IMR-90 (cell line): ENCODE data around the gene PPP1CB. TPM values are rescaled to one million over a fixed set of nuclear protein-coding genes. Genes with fewer than 3 reads are reported as not detected.
A peak's percentile ranks its signal among the peaks of the same experiment; 100 is the strongest.

Source experiments
- ATAC-seq: fragments of 200-7000 bp; cut with Tn5 transposase; 2 replicates; pipeline ENCODE4 v1.9.1; 2020; ENCODE audit warnings: low read depth, mild to moderate bottlenecking, moderate library complexity
- BruUV-seq: library from RNA; stranded (reverse); fragments of 400-500 nt; replicated peaks from 2 replicates; lab custom pipeline; 2021; lab: Mats Ljungman, UMichigan
- CTCF ChIA-PET: fragments of 300-600 bp; formaldehyde crosslinking; extraction: SDS; loops from one replicate; lab custom pipeline; 2021; ENCODE audit warnings: antibody characterized with exemption; lab: Yijun Ruan, JAX
- POLR2A ChIA-PET: fragments of 300-600 bp; sonication (Branson Sonifier 250); formaldehyde crosslinking; loops from one replicate; lab custom pipeline; 2022; ENCODE audit warnings: antibody characterized with exemption; ENCODE audit not compliant: unreplicated experiment; lab: Charles Lee
- DNase-seq: peaks from one replicate; pipeline ENCODE4 v3.0.0; 2013
- H2AFZ ChIP-seq: replicated peaks from 2 replicates; pipeline ENCODE3; 2013; ENCODE audit warnings: low read length, mild to moderate bottlenecking; ENCODE audit not compliant: poor library complexity
- H2AK5ac ChIP-seq: 2 replicates; pipeline ENCODE4 v1.6.1; 2013; ENCODE audit warnings: low read depth, low read length, inconsistent platforms
- H2AK9ac ChIP-seq: replicated peaks from 2 replicates; pipeline ENCODE3; 2013; ENCODE audit warnings: mild to moderate bottlenecking, low read depth, low read length, moderate library complexity; ENCODE audit not compliant: poor library complexity
- H2BK120ac ChIP-seq: 2 replicates; pipeline ENCODE4 v1.6.1; 2013; ENCODE audit warnings: low read depth, low read length, inconsistent platforms
- H2BK15ac ChIP-seq: 3 replicates; pipeline ENCODE4 v1.6.1; 2013; ENCODE audit warnings: low read depth, low read length, inconsistent platforms
- H2BK20ac ChIP-seq: 2 replicates; pipeline ENCODE4 v1.6.1; 2013; ENCODE audit warnings: low read depth, mild to moderate bottlenecking, inconsistent platforms, low read length, moderate library complexity
- H2BK5ac ChIP-seq: 2 replicates; pipeline ENCODE4 v1.6.1; 2013; ENCODE audit warnings: mild to moderate bottlenecking, low read depth, low read length, inconsistent platforms; ENCODE audit not compliant: poor library complexity, severe bottlenecking
- H3K14ac ChIP-seq: replicated peaks from 2 replicates; pipeline ENCODE4 v1.6.1; 2013; ENCODE audit warnings: low read depth, low read length, inconsistent platforms
- H3K18ac ChIP-seq: 2 replicates; pipeline ENCODE4 v1.6.1; 2013; ENCODE audit warnings: low read depth, low read length, control low read depth
- H3K23ac ChIP-seq: 2 replicates; pipeline ENCODE4 v1.6.1; 2013; ENCODE audit warnings: low read depth, low read length, inconsistent platforms
- H3K27ac ChIP-seq: 2 replicates; pipeline ENCODE4 v1.5.1; 2013; ENCODE audit warnings: mild to moderate bottlenecking, control low read depth, low read length; ENCODE audit not compliant: insufficient read depth
- H3K27me3 ChIP-seq: 2 replicates; pipeline ENCODE4 v1.6.1; 2013; ENCODE audit warnings: low read length; ENCODE audit not compliant: control insufficient read depth, insufficient read depth
- H3K36me3 ChIP-seq: 2 replicates; pipeline ENCODE4 v1.6.1; 2013; ENCODE audit warnings: low read length, mixed read lengths; ENCODE audit not compliant: control insufficient read depth, insufficient read depth
- H3K4ac ChIP-seq: 2 replicates; pipeline ENCODE4 v1.6.1; 2013; ENCODE audit warnings: low read depth, low read length, inconsistent platforms
- H3K4me1 ChIP-seq: 2 replicates; pipeline ENCODE4 v1.6.1; 2013; ENCODE audit warnings: low read length, mixed read lengths; ENCODE audit not compliant: control insufficient read depth, insufficient read depth
- H3K4me2 ChIP-seq: 2 replicates; pipeline ENCODE4 v1.6.1; 2013; ENCODE audit warnings: low read depth, mild to moderate bottlenecking, control low read depth, low read length, moderate library complexity
- H3K4me3 ChIP-seq: 2 replicates; pipeline ENCODE4 v1.5.1; 2013; ENCODE audit warnings: low read depth, mild to moderate bottlenecking, control low read depth, low read length, moderate library complexity; ENCODE audit not compliant: insufficient read depth
- H3K56ac ChIP-seq: 2 replicates; pipeline ENCODE4 v1.6.1; 2013; ENCODE audit warnings: low read length, inconsistent platforms; ENCODE audit not compliant: insufficient read depth; ENCODE audit errors: extremely low read depth
- H3K79me1 ChIP-seq, 2 experiments: 2 replicates each; pipeline ENCODE4 v1.6.1; 2013; ENCODE audit warnings: low read length in 2 of 2, inconsistent platforms in 1 of 2, low read depth in 1 of 2
- H3K9ac ChIP-seq: 2 replicates; pipeline ENCODE4 v1.6.1; 2013; ENCODE audit warnings: low read depth, low read length, control low read depth
- H3K9me1 ChIP-seq: 2 replicates; pipeline ENCODE4 v1.6.1; 2013; ENCODE audit warnings: low read length, inconsistent platforms; ENCODE audit not compliant: insufficient read depth
- H3K9me3 ChIP-seq: 2 replicates; pipeline ENCODE4 v1.6.1; 2013; ENCODE audit warnings: low read length; ENCODE audit not compliant: control insufficient read depth, insufficient read depth
- H4K20me1 ChIP-seq: 2 replicates; pipeline ENCODE4 v1.6.1; 2013; ENCODE audit warnings: low read length, inconsistent platforms; ENCODE audit not compliant: insufficient read depth
- H4K5ac ChIP-seq: 2 replicates; pipeline ENCODE4 v1.6.1; 2013; ENCODE audit warnings: mild to moderate bottlenecking, low read depth, low read length, control low read depth
- H4K8ac ChIP-seq, 2 experiments: 2 replicates each; pipeline ENCODE4 v1.6.1; 2013; ENCODE audit warnings: low read depth in 2 of 2, low read length in 2 of 2, control low read depth in 1 of 2, inconsistent platforms in 1 of 2
- H4K91ac ChIP-seq: 2 replicates; pipeline ENCODE4 v1.6.1; 2013; ENCODE audit warnings: low read depth, low read length, inconsistent platforms; ENCODE audit not compliant: insufficient read depth
- BHLHE40 ChIP-seq: fragments of 150-350 bp; IDR thresholded peaks from 2 replicates; pipeline ENCODE4 v1.6.1; 2016; ENCODE audit warnings: mild to moderate bottlenecking, low read depth, low read length
- CTCF ChIP-seq: conservative IDR thresholded peaks from 2 replicates; pipeline ENCODE4 v1.5.1; 2012; ENCODE audit warnings: mild to moderate bottlenecking, low read depth, low read length, improper control_type of control experiment
- ELK1 ChIP-seq: fragments of 150-350 bp; IDR thresholded peaks from 2 replicates; pipeline ENCODE4 v1.6.1; 2016; ENCODE audit warnings: low read depth, mild to moderate bottlenecking, low read length, moderate library complexity, borderline replicate concordance
- MAFK ChIP-seq: IDR thresholded peaks from 2 replicates; pipeline ENCODE4 v1.6.1; 2012; ENCODE audit warnings: low read depth, low read length, improper control_type of control experiment
- NFE2L2 ChIP-seq: fragments of 150-350 bp; IDR thresholded peaks from 2 replicates; pipeline ENCODE4 v1.6.1; 2016; ENCODE audit warnings: low read depth, mild to moderate bottlenecking, low read length
- RCOR1 ChIP-seq: IDR thresholded peaks from 2 replicates; pipeline ENCODE4 v1.6.1; 2012; ENCODE audit warnings: mild to moderate bottlenecking, low read length, improper control_type of control experiment; ENCODE audit not compliant: insufficient replicate concordance
- RFX5 ChIP-seq: IDR thresholded peaks from 2 replicates; pipeline ENCODE4 v1.8.0; 2012; ENCODE audit warnings: low read depth, mild to moderate bottlenecking, low read length, moderate library complexity
- SMC3 ChIP-seq: fragments of 150-350 bp; IDR thresholded peaks from 2 replicates; pipeline ENCODE4 v1.6.1; 2016; ENCODE audit warnings: low read depth, mild to moderate bottlenecking, antibody characterized with exemption, low read length, moderate library complexity
- WGBS, 2 experiments: methylation state at CpG; one replicate each; pipeline versions ENCODE4 v1.1.5 to v1.1.7; 2013; ENCODE audit warnings: missing lambda C conversion rate in 2 of 2; ENCODE audit not compliant: insufficient read length in 1 of 2; ENCODE audit errors: extremely low coverage in 2 of 2; 5-methylcytosine and 5-hydroxymethylcytosine counted together
- dilution Hi-C: fragments of 300-500 bp; cut with HindIII; formaldehyde crosslinking; loops from one replicate; pipeline ENCODE4 v1.14.3; 2018; ENCODE audit warnings: low sequenced_read_pairs; ENCODE audit not compliant: unreplicated experiment
- in situ Hi-C: fragments of 300-500 bp; cut with MboI; formaldehyde crosslinking; loops from 3 replicates; pipeline ENCODE4 v1.14.3; 2019; ENCODE audit warnings: low sequenced_read_pairs, inconsistent platforms, mixed read lengths
- intact Hi-C: fragments of 100-400 bp; cut with micrococcal nuclease; formaldehyde crosslinking; loops from 2 replicates; pipeline ENCODE4 v1.10.0; 2022
- polyA plus RNA-seq, 3 experiments: library from polyadenylated mRNA; depleted of rRNA; stranded (reverse); fragments of >200 nt; gene quantifications; 2 replicates each; pipeline ENCODE4 v1.2.3, GENCODE V29; 2012; ENCODE audit warnings: low replicate concordance in 1 of 3
- total RNA-seq: library from RNA; depleted of rRNA; stranded (reverse); fragments of >200 nt; gene quantifications from 2 replicates; pipeline ENCODE4 v1.2.3, GENCODE V29; 2012

PPP1CB gene
- total and polyA plus RNA-seq, 2 of the 4 experiments (the other 2 are of a cell fraction) = 37.7 to 111 TPM

- TF ChIP-seq BHLHE40 (peak; percentile 53; the same call in 1 of the 2 replicates), RFX5 (no peak), MAFK (no peak)
These were observed 463 bp downstream of the PPP1CB start (continued) for GRCh38 chr2:28751956-28752630.

- DNase-seq (no peak), ATAC-seq (no peak)
- Histone ChIP-seq H4K5ac (peak overlapping the region; percentile 88), H3K18ac (peak overlapping the region; percentile 98), H2BK20ac (peak overlapping the region; percentile 51; the same call in 1 of the 2 replicates), H3K4me1 (peaks cover 15% of the 10 kb centered on the region), H4K91ac (peak overlapping the region; percentile 77), H3K23ac (peak overlapping the region; percentile 96), H3K14ac (peak overlapping the region; percentile 99), H2BK120ac (peak overlapping the region; percentile 69; the same call in 1 of the 2 replicates), H3K4ac (peak overlapping the region; percentile 98), H4K20me1 (peaks cover 37% of the 10 kb centered on the region), H3K9me3 (no peaks in the 10 kb centered on the region), H3K27me3 (no peaks in the 10 kb centered on the region), H3K4me2 (peak overlapping the region; percentile 93), H3K79me1 (peaks cover 0 to 32% of the 10 kb centered on the region in 2 experiments; a peak in 2 of 4 replicates), H3K27ac (peak overlapping the region; percentile 99), H3K9ac (peak overlapping the region; percentile 100), H2AK5ac (peak overlapping the region; percentile 54; the same call in 1 of the 2 replicates), H2BK5ac (peak overlapping the region; percentile 98), H4K8ac (peak overlapping the region; percentile 70 to 84; a peak in 3 of 4 replicates), H3K9me1 (peaks cover 4% of the 10 kb centered on the region; the same call in 1 of the 2 replicates), H2AK9ac (peak overlapping the region; percentile 98), H2AFZ (no peak overlapping the region), H3K56ac (peak overlapping the region; percentile 78), H3K4me3 (peak overlapping the region; percentile 93), H2BK15ac (no peak overlapping the region), H3K36me3 (peaks cover 3% of the 10 kb centered on the region)
- CTCF ChIA-PET = interaction anchor here (0.6 to 1.4 kb wide), 4 partner anchors 88 to 185 kb away, joined by 3 to 5 read pairs (median 4); no protein-coding TSS in a partner anchor
- POLR2A ChIA-PET = interaction anchor here (0.7 to 1.0 kb wide), 2 partner anchors 17 to 90 kb away, joined by 3 to 5 read pairs; no protein-coding TSS in a partner anchor
- intact Hi-C loops = loop anchor here (1.0 to 5.0 kb wide), 3 partner anchors 71 to 187 kb away; no protein-coding TSS in a partner anchor
- 0% methylated on average over 2 of the region's 14 CpGs; no CpG with 5 or more reads in 1 of the 2 experiments for WGBS, 2 experiments
- in situ Hi-C loops = loop anchor here (5.0 kb wide), 1 partner anchor 166 kb away; no protein-coding TSS in a partner anchor
- TSS peak; percentile 32 for BruUV-seq
- dilution Hi-C loops = no loop called here
- no peak for TF ChIP-seq NFE2L2
- TF ChIP-seq MAFK = no peak
- TF ChIP-seq SMC3 = no peak
- TF ChIP-seq RFX5 = no peak
- no peak for TF ChIP-seq CTCF
- TF ChIP-seq ELK1 = no peak
- TF ChIP-seq RCOR1 = no peak
These were observed 1.2 kb downstream of the PPP1CB start for GRCh38 chr2:28752631-28753376.
